ENCODE results near the gene GRAMD4. TPM values are rescaled to one million over a fixed set of nuclear protein-coding genes. Genes with fewer than 3 reads are reported as not detected.

Gene GRAMD4
- total RNA-seq, 1 experiment from 2014 or later: 29.0 TPM

DNA sequence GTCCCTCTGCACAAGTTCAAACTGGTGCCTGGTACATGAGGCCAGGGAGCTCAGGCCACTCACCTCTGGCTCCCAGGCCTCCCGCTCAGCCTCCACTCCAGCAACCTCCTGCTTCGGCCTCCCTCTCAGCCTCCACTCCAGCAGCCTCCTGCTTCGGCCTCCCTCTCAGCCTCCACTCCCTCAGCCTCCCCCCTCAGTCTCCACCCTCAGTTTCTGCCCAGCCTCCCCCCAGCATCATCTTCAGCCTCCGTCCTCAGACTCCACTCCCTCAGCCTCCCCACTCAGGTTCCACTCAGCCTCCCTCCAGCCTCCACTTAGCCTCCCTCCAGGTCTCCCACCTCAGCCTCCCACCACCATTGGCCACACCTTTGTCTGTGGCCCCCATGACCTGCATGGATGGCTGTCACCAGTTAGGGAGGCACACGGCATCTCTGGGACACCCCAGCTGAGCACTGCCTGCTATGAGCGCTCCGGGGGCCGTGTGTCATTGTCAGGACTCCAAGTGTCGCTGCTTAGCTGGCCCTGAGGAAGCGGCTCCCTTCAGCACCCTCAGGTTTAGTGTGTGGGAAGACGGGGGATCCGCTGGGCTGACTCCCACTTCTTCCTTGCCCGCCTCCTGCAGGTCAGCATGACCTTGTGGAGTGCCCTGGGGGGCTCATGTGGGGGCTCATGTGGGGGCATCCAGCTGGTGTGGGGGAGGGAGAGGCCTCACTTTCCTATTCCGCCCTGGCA, 39.0 kb downstream of the GRAMD4 start:
- H3K27ac ChIP-seq (ENCODE audit: low read length): no peak overlapping the region
- no peak overlapping the region for H3K4me2 ChIP-seq (ENCODE audit: low read depth, low read length, poor library complexity, severe bottlenecking)
- H3K4me3 ChIP-seq (ENCODE audit: low read length): no peak overlapping the region
- no peaks in the 10 kb centered on the region for H3K9me3 ChIP-seq (ENCODE audit: low read length)
- no peaks in the 10 kb centered on the region for H3K9me2 ChIP-seq (replicated peaks; ENCODE audit: insufficient read depth, low read length)
- no peaks in the 10 kb centered on the region for H3K79me2 ChIP-seq (ENCODE audit: low read length)
- no peak overlapping the region for H3K9ac ChIP-seq (ENCODE audit: low read length)
- H2AFZ ChIP-seq (ENCODE audit: low read length): no peak overlapping the region
- H3K27me3 ChIP-seq (ENCODE audit: low read length): no peaks in the 10 kb centered on the region
- H4K20me1 ChIP-seq (ENCODE audit: insufficient read depth, low read depth, low read length): no peaks in the 10 kb centered on the region
- H3K36me3 ChIP-seq (ENCODE audit: insufficient read depth, low read length): no peaks in the 10 kb centered on the region
- H3K4me1 ChIP-seq (ENCODE audit: low read length): no peaks in the 10 kb centered on the region
- DNase-seq: no peak

DNA sequence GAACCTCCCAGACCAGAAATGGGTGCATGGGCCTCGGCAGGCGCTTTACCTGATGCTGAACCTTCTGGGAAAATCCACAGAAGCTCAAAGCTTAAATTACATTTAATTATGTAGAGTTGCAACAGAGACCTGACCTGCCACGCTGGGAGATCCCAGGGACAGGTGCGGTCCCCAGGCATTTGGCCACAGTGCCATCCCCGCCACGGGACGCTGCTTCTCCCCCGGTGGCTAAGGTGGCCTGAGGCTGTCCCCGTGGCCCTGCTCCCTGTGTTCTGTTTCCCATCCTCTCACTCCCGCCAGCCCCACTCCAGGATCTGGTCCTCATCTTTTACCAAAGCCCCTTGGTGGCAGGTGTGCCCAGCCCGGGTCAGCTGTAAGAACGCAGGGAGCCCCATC, 39.6 kb downstream of the GRAMD4 start:
- Histone ChIP-seq H3K9me2 (replicated peaks; ENCODE audit: insufficient read depth, low read length) (no peaks in the 10 kb centered on the region), H3K27me3 (ENCODE audit: low read length) (no peaks in the 10 kb centered on the region), H2AFZ (ENCODE audit: low read length) (no peak overlapping the region), H4K20me1 (ENCODE audit: insufficient read depth, low read depth, low read length) (no peaks in the 10 kb centered on the region), H3K4me1 (ENCODE audit: low read length) (no peaks in the 10 kb centered on the region), H3K79me2 (ENCODE audit: low read length) (no peaks in the 10 kb centered on the region), H3K4me2 (ENCODE audit: low read depth, low read length, poor library complexity, severe bottlenecking) (no peak overlapping the region), H3K9me3 (ENCODE audit: low read length) (no peaks in the 10 kb centered on the region), H3K27ac (ENCODE audit: low read length) (no peak overlapping the region), H3K4me3 (ENCODE audit: low read length) (no peak overlapping the region), H3K9ac (ENCODE audit: low read length) (no peak overlapping the region), H3K36me3 (ENCODE audit: insufficient read depth, low read length) (no peaks in the 10 kb centered on the region)
- DNase-seq: no peak

DNA sequence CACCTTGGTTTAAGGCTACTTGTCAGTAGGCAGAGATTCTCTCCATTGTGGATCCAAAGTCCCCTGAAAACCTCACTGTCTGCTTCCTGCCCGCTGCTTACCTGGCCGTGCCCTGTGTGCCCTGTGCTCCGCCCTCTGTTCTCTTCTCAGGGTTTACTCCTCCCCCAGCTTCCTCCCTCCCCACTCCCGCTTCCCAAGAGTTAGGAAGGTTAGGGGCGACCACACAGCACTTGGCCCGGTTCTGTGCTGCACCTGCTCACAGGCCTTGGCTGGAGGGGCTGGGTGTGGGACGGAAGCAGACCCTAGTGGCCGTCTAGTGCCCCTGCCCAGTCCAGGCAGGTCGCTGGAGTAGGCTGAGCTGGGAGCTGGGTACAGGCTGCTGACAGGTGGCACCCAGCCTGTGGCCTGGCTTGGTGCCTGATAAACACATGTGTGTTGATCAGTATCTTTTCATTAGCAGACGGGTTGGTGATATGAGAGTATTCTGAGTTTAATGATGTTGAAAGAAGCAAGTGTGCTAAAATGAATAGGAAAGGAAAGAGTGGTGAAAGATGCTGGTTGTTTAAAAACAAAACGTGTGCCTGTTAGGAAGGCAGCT, 40.5 kb downstream of the GRAMD4 start:
- Histone ChIP-seq H2AFZ (ENCODE audit: low read length) (no peak overlapping the region), H3K27me3 (ENCODE audit: low read length) (no peaks in the 10 kb centered on the region), H3K4me3 (ENCODE audit: low read length) (no peak overlapping the region), H4K20me1 (ENCODE audit: insufficient read depth, low read depth, low read length) (no peaks in the 10 kb centered on the region), H3K27ac (ENCODE audit: low read length) (no peak overlapping the region), H3K9me2 (replicated peaks; ENCODE audit: insufficient read depth, low read length) (no peaks in the 10 kb centered on the region), H3K4me1 (ENCODE audit: low read length) (no peaks in the 10 kb centered on the region), H3K9me3 (ENCODE audit: low read length) (no peaks in the 10 kb centered on the region), H3K79me2 (ENCODE audit: low read length) (no peaks in the 10 kb centered on the region), H3K9ac (ENCODE audit: low read length) (no peak overlapping the region), H3K4me2 (ENCODE audit: low read depth, low read length, poor library complexity, severe bottlenecking) (no peak overlapping the region), H3K36me3 (ENCODE audit: insufficient read depth, low read length) (no peaks in the 10 kb centered on the region)
- no peak for DNase-seq

- no peaks in the 10 kb centered on the region for H3K9me2 ChIP-seq (replicated peaks; ENCODE audit: insufficient read depth, low read length)
- no peak overlapping the region for H3K4me2 ChIP-seq (ENCODE audit: low read depth, low read length, poor library complexity, severe bottlenecking)
- no peak overlapping the region for H3K27ac ChIP-seq (ENCODE audit: low read length)
- no peaks in the 10 kb centered on the region for H3K9me3 ChIP-seq (ENCODE audit: low read length)
- no peaks in the 10 kb centered on the region for H3K79me2 ChIP-seq (ENCODE audit: low read length)
- no peaks in the 10 kb centered on the region for H4K20me1 ChIP-seq (ENCODE audit: insufficient read depth, low read depth, low read length)
- H3K4me1 ChIP-seq (ENCODE audit: low read length): no peaks in the 10 kb centered on the region
- H3K36me3 ChIP-seq (ENCODE audit: insufficient read depth, low read length): no peaks in the 10 kb centered on the region
- H3K9ac ChIP-seq (ENCODE audit: low read length): no peak overlapping the region
- no peak overlapping the region for H2AFZ ChIP-seq (ENCODE audit: low read length)
- no peak overlapping the region for H3K4me3 ChIP-seq (ENCODE audit: low read length)
- DNase-seq: no peak
- no peaks in the 10 kb centered on the region for H3K27me3 ChIP-seq (ENCODE audit: low read length)
Measured at GRCh38 chr22:46661221-46661851, 41.1 kb downstream of the GRAMD4 start.

DNA sequence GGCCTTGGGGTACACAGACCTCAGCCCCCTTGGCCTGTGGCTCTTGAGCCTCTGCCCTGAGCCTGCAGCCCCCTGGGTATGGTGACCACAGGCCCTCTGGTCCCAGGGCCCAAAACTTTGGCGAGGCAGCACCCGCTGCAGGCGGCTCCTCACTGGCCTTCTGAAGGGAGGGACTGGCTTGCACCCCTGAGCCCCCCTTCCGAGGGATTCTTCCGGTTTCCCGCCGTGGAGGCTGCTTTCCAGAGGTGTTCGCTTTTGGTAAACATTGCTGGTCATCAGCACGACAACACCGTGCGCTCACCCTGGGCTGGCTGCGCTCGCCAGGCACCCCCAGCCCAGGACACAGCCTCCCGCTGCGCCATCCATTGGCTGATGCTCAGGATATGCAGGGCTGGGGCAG, 42.0 kb downstream of the GRAMD4 start:
- Histone ChIP-seq H3K27me3 (ENCODE audit: low read length) (no peaks in the 10 kb centered on the region), H3K36me3 (ENCODE audit: insufficient read depth, low read length) (0 out of 2 replicates have a peak, but pooled peaks cover 3% of the 10 kb centered on the region), H3K9me2 (replicated peaks; ENCODE audit: insufficient read depth, low read length) (no peaks in the 10 kb centered on the region), H3K27ac (ENCODE audit: low read length) (no peak overlapping the region), H3K9me3 (ENCODE audit: low read length) (no peaks in the 10 kb centered on the region), H3K4me2 (ENCODE audit: low read depth, low read length, poor library complexity, severe bottlenecking) (no peak overlapping the region), H3K79me2 (ENCODE audit: low read length) (no peaks in the 10 kb centered on the region), H3K4me3 (ENCODE audit: low read length) (no peak overlapping the region), H4K20me1 (ENCODE audit: insufficient read depth, low read depth, low read length) (no peaks in the 10 kb centered on the region), H3K4me1 (ENCODE audit: low read length) (peaks cover 5% of the 10 kb centered on the region), H3K9ac (ENCODE audit: low read length) (no peak overlapping the region), H2AFZ (ENCODE audit: low read length) (no peak overlapping the region)
- no peak for DNase-seq

DNA sequence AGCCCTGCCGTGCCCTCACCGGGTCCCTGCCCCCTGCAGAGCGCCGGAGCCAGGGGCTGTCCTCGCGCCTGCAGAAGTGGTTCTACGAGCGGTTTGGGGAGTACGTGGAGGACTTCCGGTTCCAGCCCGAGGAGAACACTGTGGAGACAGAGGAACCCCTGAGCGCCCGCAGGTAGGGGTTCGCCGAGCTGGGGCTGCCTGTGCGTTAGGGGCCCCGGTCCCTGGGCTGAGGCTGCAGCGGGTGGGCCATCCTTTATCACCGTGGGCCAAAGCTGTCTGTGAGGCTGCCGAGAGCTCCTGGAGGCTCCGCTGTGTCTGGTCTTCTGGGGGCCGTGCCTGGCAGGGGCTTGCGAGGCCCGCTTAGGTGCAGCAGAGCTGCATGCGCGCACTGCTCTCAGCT, 42.8 kb downstream of the GRAMD4 start:
- H3K27ac ChIP-seq (ENCODE audit: low read length): no peak overlapping the region

DNA sequence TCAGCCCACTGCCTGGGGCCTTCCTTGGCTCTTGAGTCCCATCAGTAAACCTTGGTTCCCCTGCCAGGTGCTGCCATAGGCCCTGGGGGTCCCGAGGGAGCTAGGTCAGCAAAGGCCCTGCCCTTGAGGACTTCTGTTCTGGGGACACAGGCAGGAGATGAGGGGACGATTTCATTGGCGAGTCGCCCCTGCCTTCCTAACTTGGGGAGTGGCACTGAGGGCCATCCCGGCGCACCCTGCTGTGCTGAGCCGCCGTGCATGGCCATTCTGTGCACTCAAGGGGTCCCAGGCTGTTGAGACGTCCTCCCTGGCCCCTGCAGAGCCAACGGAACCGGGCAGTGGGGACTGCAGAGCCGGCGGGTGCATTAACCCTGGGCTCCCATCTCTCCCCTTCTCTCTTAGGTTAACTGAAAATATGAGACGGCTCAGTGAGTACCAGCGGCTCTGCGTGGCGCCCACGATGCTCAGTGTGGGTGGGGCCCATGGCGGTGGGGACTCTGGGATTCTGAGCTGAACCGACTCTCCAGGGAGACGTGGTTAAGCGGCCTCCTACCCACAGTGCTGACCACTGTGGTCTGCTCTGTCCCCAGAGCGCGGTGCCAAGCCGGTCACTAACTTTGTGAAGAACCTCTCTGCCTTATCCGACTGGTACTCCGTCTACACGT, 43.4 kb downstream of the GRAMD4 start:
- Histone ChIP-seq H4K20me1 (ENCODE audit: insufficient read depth, low read depth, low read length) (no peaks in the 10 kb centered on the region), H3K4me3 (ENCODE audit: low read length) (no peak overlapping the region), H3K79me2 (ENCODE audit: low read length) (no peaks in the 10 kb centered on the region), H3K36me3 (ENCODE audit: insufficient read depth, low read length) (0 out of 2 replicates have a peak, but pooled peaks cover 3% of the 10 kb centered on the region), H3K27ac (ENCODE audit: low read length) (no peak overlapping the region), H3K4me2 (ENCODE audit: low read depth, low read length, poor library complexity, severe bottlenecking) (no peak overlapping the region), H3K4me1 (ENCODE audit: low read length) (peaks cover 8% of the 10 kb centered on the region), H3K9me2 (replicated peaks; ENCODE audit: insufficient read depth, low read length) (no peaks in the 10 kb centered on the region), H2AFZ (ENCODE audit: low read length) (no peak overlapping the region), H3K27me3 (ENCODE audit: low read length) (no peaks in the 10 kb centered on the region), H3K9ac (ENCODE audit: low read length) (no peak overlapping the region), H3K9me3 (ENCODE audit: low read length) (no peaks in the 10 kb centered on the region)
- no peak for DNase-seq

More for the DNA sequence above, 42.8 kb downstream of the GRAMD4 start:
- H3K9ac ChIP-seq (ENCODE audit: low read length): no peak overlapping the region
- no peaks in the 10 kb centered on the region for H3K27me3 ChIP-seq (ENCODE audit: low read length)
- no peaks in the 10 kb centered on the region for H3K9me2 ChIP-seq (replicated peaks; ENCODE audit: insufficient read depth, low read length)
- H3K36me3 ChIP-seq (ENCODE audit: insufficient read depth, low read length): 0 out of 2 replicates have a peak, but pooled peaks cover 3% of the 10 kb centered on the region
- H4K20me1 ChIP-seq (ENCODE audit: insufficient read depth, low read depth, low read length): no peaks in the 10 kb centered on the region
- no peak overlapping the region for H3K4me2 ChIP-seq (ENCODE audit: low read depth, low read length, poor library complexity, severe bottlenecking)
- H3K79me2 ChIP-seq (ENCODE audit: low read length): no peaks in the 10 kb centered on the region
- no peak overlapping the region for H2AFZ ChIP-seq (ENCODE audit: low read length)
- H3K4me3 ChIP-seq (ENCODE audit: low read length): no peak overlapping the region
- peaks cover 8% of the 10 kb centered on the region for H3K4me1 ChIP-seq (ENCODE audit: low read length)
- DNase-seq: no peak
- no peaks in the 10 kb centered on the region for H3K9me3 ChIP-seq (ENCODE audit: low read length)

- Histone ChIP-seq H3K27me3 (ENCODE audit: low read length) (no peaks in the 10 kb centered on the region), H3K4me3 (ENCODE audit: low read length) (no peak overlapping the region), H3K4me2 (ENCODE audit: low read depth, low read length, poor library complexity, severe bottlenecking) (no peak overlapping the region), H3K9me2 (replicated peaks; ENCODE audit: insufficient read depth, low read length) (no peaks in the 10 kb centered on the region), H3K9me3 (ENCODE audit: low read length) (no peaks in the 10 kb centered on the region), H3K9ac (ENCODE audit: low read length) (no peak overlapping the region), H2AFZ (ENCODE audit: low read length) (no peak overlapping the region), H3K36me3 (ENCODE audit: insufficient read depth, low read length) (0 out of 2 replicates have a peak, but pooled peaks cover 3% of the 10 kb centered on the region), H3K27ac (ENCODE audit: low read length) (no peak overlapping the region), H3K4me1 (ENCODE audit: low read length) (peaks cover 8% of the 10 kb centered on the region), H4K20me1 (ENCODE audit: insufficient read depth, low read depth, low read length) (no peaks in the 10 kb centered on the region), H3K79me2 (ENCODE audit: low read length) (no peaks in the 10 kb centered on the region)
- no peak for DNase-seq
Measured at GRCh38 chr22:46664301-46664855, 44.2 kb downstream of the GRAMD4 start.
